GM18526 (cell line): ENCODE measurements around the gene DEFB132.

Source experiments
- POLR2A ChIP-seq: IDR thresholded peaks from 3 replicates; pipeline ENCODE4 v1.6.1; 2011; ENCODE audit not compliant: insufficient read length; ENCODE audit errors: extremely low read depth

The DEFB132 gene

DNA sequence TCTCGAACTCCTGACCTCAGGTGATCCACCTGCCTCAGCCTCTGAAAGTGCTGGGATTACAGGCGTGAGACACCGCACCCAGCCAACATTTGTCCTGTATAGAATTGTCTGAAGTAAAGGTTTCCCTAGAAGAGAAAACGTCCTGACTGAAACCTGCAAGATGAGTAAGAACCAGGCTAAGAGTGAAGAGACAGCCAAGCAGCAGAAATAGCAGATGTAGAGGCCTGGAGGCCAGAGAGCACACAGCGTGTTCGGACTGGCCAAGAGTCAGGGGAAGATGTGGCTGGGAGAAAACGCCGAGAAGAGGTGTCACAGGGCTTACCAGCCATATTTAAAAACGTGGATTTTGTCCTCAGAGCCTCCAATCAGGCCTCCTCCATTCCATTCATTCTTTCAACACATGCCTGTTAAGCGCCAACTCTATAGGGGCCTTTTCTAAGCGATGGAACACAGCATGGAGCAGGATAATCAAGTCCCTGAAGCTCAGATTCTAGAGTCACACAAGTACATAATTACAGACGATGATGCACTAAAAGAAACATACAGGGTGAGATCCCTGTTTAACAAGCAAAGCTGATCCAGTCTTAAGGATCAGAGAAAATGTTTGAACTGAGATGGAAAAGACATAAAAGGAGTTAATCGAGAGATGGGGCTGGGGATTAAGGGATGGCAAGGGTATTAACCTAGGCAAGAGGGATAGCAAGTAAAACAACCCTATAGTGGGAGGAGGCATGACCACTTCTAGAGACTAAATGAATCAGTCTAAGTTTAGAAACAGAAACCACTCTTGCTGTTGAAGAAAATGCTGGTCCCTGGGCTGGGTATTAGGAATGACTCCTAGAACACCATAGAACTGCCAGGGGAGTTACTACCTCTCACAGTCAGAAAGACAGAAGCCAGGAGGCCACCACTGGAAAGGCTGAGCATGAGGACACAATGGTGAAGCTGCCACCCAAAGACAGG is 44.6 kb downstream of the DEFB132 start:
- TF ChIP-seq POLR2A, result no peak

DNA sequence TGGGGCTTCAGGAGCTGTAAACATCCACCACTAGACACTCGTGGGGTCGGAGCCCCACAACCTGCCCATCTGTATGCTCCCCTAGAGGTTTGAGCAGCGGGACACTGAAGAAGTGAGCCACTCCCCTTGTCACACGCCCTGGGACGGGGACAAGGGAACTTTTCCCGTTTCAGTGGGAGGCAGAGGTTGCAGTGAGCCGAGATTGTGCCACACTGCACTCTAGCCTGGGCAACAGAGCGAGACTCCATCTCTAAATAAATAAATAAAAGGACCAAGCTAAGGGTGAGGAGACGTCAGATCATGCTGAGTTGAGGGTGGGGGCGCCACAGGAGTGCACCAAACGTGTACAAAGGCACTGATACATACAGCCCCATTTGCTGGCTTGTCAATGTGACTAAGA is 48.2 kb downstream of the DEFB132 start:
- no peak for TF ChIP-seq POLR2A

DNA sequence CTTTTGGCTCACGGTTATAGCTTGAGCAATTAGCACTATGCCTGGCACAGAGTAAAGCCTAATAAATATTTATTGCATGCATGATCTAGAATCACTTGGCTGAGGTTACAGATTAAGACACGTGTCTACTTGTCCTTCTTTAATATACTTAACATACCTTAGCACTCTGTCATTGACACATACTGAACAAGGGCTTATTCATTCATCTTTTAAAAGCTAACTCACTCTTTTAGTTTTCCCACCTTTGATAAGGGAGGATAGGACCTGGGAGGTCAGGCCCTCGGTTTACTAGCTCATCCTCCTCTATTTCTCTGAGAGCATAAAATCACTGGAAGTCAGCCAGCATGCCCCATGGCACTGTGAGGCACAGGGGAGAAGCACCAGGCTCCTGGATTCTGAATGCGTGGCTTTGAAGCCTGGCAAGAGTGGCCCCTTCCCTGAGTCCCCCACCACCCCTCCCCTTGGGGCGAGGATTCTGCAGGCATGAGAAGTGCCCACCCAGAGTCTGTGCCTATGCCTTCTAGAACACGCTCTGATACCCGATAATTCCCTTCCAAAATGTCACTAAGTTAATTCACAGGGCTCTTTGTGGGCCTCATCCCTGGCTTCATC is 51.0 kb downstream of the DEFB132 start:
- no peak for TF ChIP-seq POLR2A

DNA sequence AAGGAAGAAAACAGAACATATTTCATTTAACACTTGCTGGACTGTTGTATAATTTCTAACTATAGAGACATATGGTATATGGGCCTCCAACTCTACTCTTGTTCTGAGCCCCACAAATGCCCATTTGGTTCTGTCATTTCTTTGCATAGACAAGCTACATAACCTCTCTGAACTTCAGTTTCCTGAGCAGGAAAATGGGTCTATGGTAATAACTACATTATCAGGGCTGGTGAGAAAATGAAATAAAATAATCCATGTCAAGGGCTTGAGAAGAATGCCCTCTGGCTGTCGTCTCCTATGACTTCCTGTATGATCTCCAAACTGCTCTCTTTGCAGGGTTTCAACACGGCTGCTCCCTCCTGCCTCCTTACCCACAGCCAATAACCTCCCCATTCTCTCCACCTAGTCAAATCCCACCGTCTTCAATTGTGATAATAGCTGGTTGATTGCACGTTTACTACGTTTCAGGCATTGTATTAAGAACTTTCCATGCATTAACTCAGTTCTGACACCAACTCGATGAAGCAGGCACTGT is 51.8 kb downstream of the DEFB132 start:
- TF ChIP-seq POLR2A, result no peak

DNA sequence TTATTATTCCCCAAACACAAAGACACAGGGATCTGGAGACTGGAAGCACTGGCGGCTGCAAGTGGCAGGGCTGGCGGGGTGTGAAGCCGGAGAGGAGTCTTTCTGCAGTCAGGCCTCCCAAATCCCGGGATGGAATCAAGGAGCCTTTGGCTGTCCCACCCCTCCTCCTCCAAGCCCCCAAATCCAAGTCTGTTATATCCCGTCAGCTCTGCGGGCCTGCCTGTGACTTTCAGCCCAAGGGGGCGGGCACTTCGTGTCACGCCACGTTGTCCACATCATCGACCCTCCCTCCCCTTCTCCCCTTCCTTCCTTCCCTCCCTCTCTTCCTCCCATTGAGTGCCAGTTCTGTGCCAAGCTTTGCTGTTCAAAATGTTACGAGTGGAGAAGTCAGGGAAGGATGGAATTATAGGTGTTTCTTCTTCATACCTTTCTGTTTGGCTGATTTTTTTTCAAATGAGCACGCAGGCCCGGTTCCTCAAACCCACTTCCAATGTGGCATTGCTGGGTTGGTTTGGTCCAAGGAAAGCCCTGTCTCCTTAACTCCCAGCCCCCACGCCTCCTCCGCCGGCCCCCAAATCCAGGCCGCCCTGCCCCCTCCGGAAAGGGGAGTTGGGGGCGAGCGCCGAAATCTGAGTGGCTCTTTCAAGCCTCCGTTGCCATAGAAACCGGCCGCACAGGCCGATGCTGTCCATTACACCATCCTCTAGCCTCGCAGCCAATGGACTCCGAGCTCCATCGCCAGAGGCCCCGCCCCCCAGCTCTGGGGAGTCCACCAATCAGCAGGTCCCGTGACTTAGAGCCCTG is 52.5 kb downstream of the DEFB132 start:
- no peak for TF ChIP-seq POLR2A

DNA sequence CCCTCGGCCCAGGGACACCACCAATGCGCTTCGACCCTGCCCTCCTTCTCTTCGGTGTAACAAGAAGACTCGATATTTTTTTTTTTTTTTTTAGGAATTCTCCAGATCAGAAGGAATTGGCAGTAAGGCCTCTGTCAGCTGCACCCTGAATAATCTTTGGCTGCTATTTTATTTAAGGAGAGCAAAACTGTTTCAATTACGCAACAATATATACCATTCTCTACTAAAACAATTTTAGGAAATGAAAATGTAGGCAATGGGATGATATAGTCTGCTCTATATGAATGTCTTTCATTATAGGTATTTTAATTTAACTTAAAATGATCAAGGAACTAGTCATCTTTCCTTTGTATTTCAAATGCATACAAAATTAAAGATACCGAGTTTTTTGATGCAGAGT is 53.1 kb downstream of the DEFB132 start:
- no peak for TF ChIP-seq POLR2A
